Muscle of back (tissue), 11 donors: ENCODE data around the gene ITGA11. TPM values are rescaled to one million over a fixed set of nuclear protein-coding genes. Genes with fewer than 3 reads are reported as not detected.

Source experiments
- DNase-seq, 3 donors: peaks; one replicate each; pipeline versions ENCODE4 v3.0.0 to v3.0.0-alpha.2; 2013
- polyA plus RNA-seq, 10 donors: library from polyadenylated mRNA; unstranded; fragments of 120-200 nt; gene quantifications; one replicate each; pipeline ENCODE4 v1.2.1, GENCODE V29; 2013; ENCODE audit not compliant: insufficient read length in 10 of 10

The ITGA11 gene
- polyA plus RNA-seq, 10 donors = 2.2 to 10.9 (median 5.7) TPM

GRCh38 chr15:68354923-68355322 is 77.0 kb downstream of the ITGA11 start:
- DNase-seq = peak in 1 of 3 donors; percentile 79

- no peak for DNase-seq
These were observed 77.7 kb downstream of the ITGA11 start for GRCh38 chr15:68354268-68354667.

GRCh38 chr15:68353421-68354135 is 78.4 kb downstream of the ITGA11 start:
- no peak for DNase-seq

GRCh38 chr15:68352401-68353062 is 79.4 kb downstream of the ITGA11 start:
- peak in 1 of 3 donors; percentile 85 for DNase-seq

- DNase-seq = peak in 1 of 3 donors; percentile 51
These were observed 82.8 kb downstream of the ITGA11 start for GRCh38 chr15:68349151-68349550.

GRCh38 chr15:68348606-68349005 is 83.4 kb downstream of the ITGA11 start:
- no peak for DNase-seq

- no peak for DNase-seq
These were observed 83.9 kb downstream of the ITGA11 start for GRCh38 chr15:68348081-68348480.

GRCh38 chr15:68347392-68347791 is 84.6 kb downstream of the ITGA11 start:
- peak in 1 of 3 donors; percentile 71 for DNase-seq

GRCh38 chr15:68346979-68347378 is 85.0 kb downstream of the ITGA11 start:
- no peak for DNase-seq

- no peak for DNase-seq
These were observed 86.5 kb downstream of the ITGA11 start for GRCh38 chr15:68345481-68345880.

GRCh38 chr15:68344600-68344999 is 87.4 kb downstream of the ITGA11 start:
- DNase-seq = no peak

GRCh38 chr15:68343579-68344225 is 88.3 kb downstream of the ITGA11 start:
- no peak for DNase-seq

GRCh38 chr15:68341760-68342725 is 89.9 kb downstream of the ITGA11 start:
- peak in 1 of 3 donors; percentile 66 for DNase-seq

- DNase-seq = no peak
These were observed 91.0 kb downstream of the ITGA11 start for GRCh38 chr15:68340726-68341671.

- no peak for DNase-seq
These were observed 92.5 kb downstream of the ITGA11 start for GRCh38 chr15:68339481-68339880.

GRCh38 chr15:68337826-68338225 is 94.1 kb downstream of the ITGA11 start:
- no peak for DNase-seq

GRCh38 chr15:68336516-68336915 is 95.4 kb downstream of the ITGA11 start:
- DNase-seq = no peak

- no peak for DNase-seq
These were observed 96.3 kb downstream of the ITGA11 start for GRCh38 chr15:68335655-68336054.

GRCh38 chr15:68335251-68335650 is 96.7 kb downstream of the ITGA11 start:
- no peak for DNase-seq

- peak in 1 of 3 donors; percentile 57 for DNase-seq
These were observed 97.3 kb downstream of the ITGA11 start for GRCh38 chr15:68334661-68335124.
